Adrenal gland (tissue), 12 donors: ENCODE results near the gene UROD. TPM values are rescaled to one million over a fixed set of nuclear protein-coding genes. Genes with fewer than 3 reads are reported as not detected.
A peak's percentile ranks its signal among the peaks of the same experiment; 100 is the strongest.

Source experiments
- DNase-seq, 7 donors: peaks; one replicate each; pipeline ENCODE4 v3.0.0-alpha.2; 2019 to 2020
- H3K27ac ChIP-seq, 5 donors: fragments of 200-600 bp; sonication (generic) in 4 of 5; 1 replicate in 3 of 5; 2 replicates in 2 of 5; pipeline versions ENCODE4 v1.5.1 to v1.8.0; 2016 to 2020; ENCODE audit warnings: mild to moderate bottlenecking in 1 of 5
- H3K27me3 ChIP-seq: fragments of 200-600 bp; 2 replicates; pipeline ENCODE4 v1.8.0; 2021
- H3K36me3 ChIP-seq, 2 donors: fragments of 200-600 bp; replicated peaks in 1 of 2; 1 replicate in 1 of 2; 2 replicates in 1 of 2; pipeline versions ENCODE4 v1.5.1 to v1.8.0; 2018 to 2022
- H3K4me1 ChIP-seq, 2 donors: fragments of 200-600 bp; replicated peaks in 1 of 2; 1 replicate in 1 of 2; 2 replicates in 1 of 2; pipeline versions ENCODE4 v1.5.1 to v1.8.0; 2018 to 2021
- H3K4me3 ChIP-seq, 4 donors: fragments of 200-600 bp; sonication (generic) in 3 of 4; one replicate each; pipeline ENCODE4 v1.5.1; 2016 to 2018
- H3K9me3 ChIP-seq, 3 donors: fragments of 200-600 bp; sonication (generic) in 1 of 3; replicated peaks in 1 of 3; 1 replicate in 2 of 3; 2 replicates in 1 of 3; pipeline versions ENCODE4 v1.5.1 to v1.8.0; 2016 to 2021
- CTCF ChIP-seq, 6 experiments: fragments of 450-650 bp in 4 of 6; fragments of 200-600 bp in 2 of 6; sonication (generic) in 1 of 6; IDR thresholded peaks; 1 replicate in 5 of 6; 2 replicates in 1 of 6; pipeline versions ENCODE4 v1.5.1 to v1.8.0; 2016 to 2021; ENCODE audit warnings: antibody characterized with exemption in 6 of 6, mild to moderate bottlenecking in 2 of 6, moderate library complexity in 1 of 6
- POLR2A ChIP-seq, 2 donors: fragments of 450-650 bp; IDR thresholded peaks; one replicate each; pipeline ENCODE4 v1.6.1; 2017; ENCODE audit warnings: antibody characterized with exemption in 2 of 2, mild to moderate bottlenecking in 2 of 2, moderate library complexity in 1 of 2
- WGBS, 4 donors: extraction: QIAGEN DNeasy Blood & Tissue Kit in 2 of 4; methylation state at CpG; one replicate each; pipeline versions ENCODE4 v1.1.5 to v1.1.7; 2013 to 2017; 5-methylcytosine and 5-hydroxymethylcytosine counted together
- intact Hi-C, 2 donors: fragments of 100-400 bp; cut with DNase I; formaldehyde crosslinking; loops; one replicate each; pipeline versions ENCODE4 v1.14.1 to v1.15.0; 2022 to 2023
- polyA plus RNA-seq, 3 donors: library from polyadenylated mRNA; stranded (reverse); fragments of 200-250 nt in 2 of 3; fragments of 350-450 nt in 1 of 3; fragmentation: Illumina TruSeq in 1 of 3; extraction: RNeasy Lipid Tissue Mini Kit (QIAGEN cat#74804) in 1 of 3; gene quantifications; one replicate each; pipeline ENCODE4 v1.2.3, GENCODE V29; 2013 to 2014
- total RNA-seq, 9 donors: library from RNA; depleted of rRNA in 4 of 9; stranded (reverse); fragments of >200 nt in 4 of 9; fragments of 120-200 nt in 1 of 9; fragmentation: NEBNext Ultra II Directional in 1 of 9; extraction: Animal tissue kit (Norgen Biotek cat#: 25700) in 1 of 9; gene quantifications; one replicate each; pipeline versions ENCODE4 v1.1.0 to v1.2.4, GENCODE V29; 2013 to 2023
- donor health status: healthy with polysubstance abuse.
- donor health status: Bipolar disorder and iron deficiency.
- donor health status: DM: yes; HTN: yes; CAD: no.
- donor health status: DM: no; HTN: no; CAD: no.
- donor health status: DM: no; HTN: no; CAD: no.
- donor health status: DM: yes; HTN: yes; CAD: no.

UROD gene
- total and polyA plus RNA-seq, 12 donors, result 169 to 380 (median 221) TPM

DNA sequence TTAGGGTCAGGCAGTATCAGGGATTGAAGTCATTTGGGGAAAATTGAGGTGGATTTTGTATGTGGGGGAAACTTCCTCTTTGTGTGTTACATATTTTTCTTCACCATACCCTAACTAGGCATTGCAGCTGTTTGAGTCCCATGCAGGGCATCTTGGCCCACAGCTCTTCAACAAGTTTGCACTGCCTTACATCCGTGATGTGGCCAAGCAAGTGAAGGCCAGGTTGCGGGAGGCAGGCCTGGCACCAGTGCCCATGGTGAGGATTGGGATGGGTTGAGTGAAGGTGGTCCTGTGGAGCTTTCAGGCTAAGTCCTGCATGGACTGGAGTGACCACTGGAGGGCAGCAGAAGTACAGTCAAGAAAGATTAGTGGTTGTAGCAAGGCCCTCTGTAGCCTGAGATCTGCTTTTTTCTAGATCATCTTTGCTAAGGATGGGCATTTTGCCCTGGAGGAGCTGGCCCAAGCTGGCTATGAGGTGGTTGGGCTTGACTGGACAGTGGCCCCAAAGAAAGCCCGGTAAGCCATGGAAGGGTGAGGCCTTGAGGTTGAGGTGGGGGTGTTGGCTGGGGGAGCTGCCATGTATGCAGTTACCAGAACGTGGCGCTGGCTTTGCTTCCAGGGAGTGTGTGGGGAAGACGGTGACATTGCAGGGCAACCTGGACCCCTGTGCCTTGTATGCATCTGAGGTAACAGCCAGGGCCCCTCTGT lies 2.4 kb downstream of the UROD start:
- H3K27ac ChIP-seq, result peak overlapping the region in 3 of 5 donors; percentile 28 to 70 (median 64)
- no peaks in the 10 kb centered on the region for H3K27me3 ChIP-seq
- H3K4me3 ChIP-seq, result no peak overlapping the region
- peak; percentile 85 to 96 (median 91) for DNase-seq
- peaks cover 0 to 13% of the 10 kb centered on the region in 2 donors for H3K36me3 ChIP-seq
- no peaks in the 10 kb centered on the region for H3K9me3 ChIP-seq
- TF ChIP-seq POLR2A (IDR thresholded peaks at IDR 0.05) (peak in 1 of 2 donors; percentile 20), CTCF (IDR thresholded peaks at IDR 0.05) (peak; percentile 88 to 97 (median 92))
- H3K4me1 ChIP-seq, result peaks cover 38 to 44% of the 10 kb centered on the region in 2 donors
- 18 to 25% (median 24%) methylated on average over 5 to 6 of the region's 6 CpGs for WGBS, 4 donors
- intact Hi-C loops, result loop anchor here (5.0 to 10.0 kb wide), 2 partner anchors 283 to 480 kb away; partner anchors contain the start of gene TESK2 (in 1 of the 2)

DNA sequence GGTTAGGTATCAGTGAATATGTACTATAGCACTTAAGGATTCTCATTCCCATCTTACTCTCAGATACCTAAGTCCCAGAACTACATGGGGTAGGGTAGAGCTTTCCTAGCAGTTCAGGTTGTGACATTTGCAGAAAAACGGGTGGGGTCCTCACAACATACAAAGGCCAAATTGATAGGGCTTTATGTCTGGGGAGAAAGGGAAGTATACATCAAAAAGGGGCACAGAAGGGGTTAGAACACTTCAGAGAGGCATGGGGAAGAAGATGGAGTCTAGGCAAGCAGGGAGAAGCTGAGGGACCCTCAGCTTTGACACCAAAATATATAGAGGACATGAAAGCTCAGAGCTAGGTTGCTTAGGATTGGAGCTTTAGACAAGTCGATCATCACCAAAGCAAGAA lies 3.6 kb downstream of the UROD start:
- Histone ChIP-seq H3K9me3 (no peaks in the 10 kb centered on the region), H3K36me3 (peaks cover 0 to 10% of the 10 kb centered on the region in 2 donors), H3K27ac (no peak overlapping the region), H3K4me1 (peaks cover 28 to 33% of the 10 kb centered on the region in 2 donors), H3K27me3 (no peaks in the 10 kb centered on the region), H3K4me3 (no peak overlapping the region)
- intact Hi-C loops, result loop anchor here (5.0 to 10.0 kb wide), 2 partner anchors 282 to 479 kb away; partner anchors contain the start of gene TESK2 (in 1 of the 2)
- DNase-seq, result peak in 1 of 7 donors; percentile 6
- no peak for TF ChIP-seq POLR2A (IDR thresholded peaks at IDR 0.05)
- no peak for TF ChIP-seq CTCF (IDR thresholded peaks at IDR 0.05)
- WGBS, 4 donors, result 66 to 79% (median 73%) methylated on average over 2 of the region's 2 CpGs

- H3K9me3 ChIP-seq, result no peaks in the 10 kb centered on the region
- peaks cover 0 to 10% of the 10 kb centered on the region in 2 donors for H3K36me3 ChIP-seq
- H3K4me1 ChIP-seq, result peaks cover 28 to 33% of the 10 kb centered on the region in 2 donors
- 73 to 88% (median 83%) methylated on average over 2 of the region's 2 CpGs for WGBS, 4 donors
- H3K27ac ChIP-seq, result no peak overlapping the region
- intact Hi-C loops, result loop anchor here (5.0 to 10.0 kb wide), 2 partner anchors 281 to 479 kb away; partner anchors contain the start of gene TESK2 (in 1 of the 2)
- peak in 1 of 7 donors; percentile 7 for DNase-seq
- no peaks in the 10 kb centered on the region for H3K27me3 ChIP-seq
- H3K4me3 ChIP-seq, result no peak overlapping the region
- no peak for TF ChIP-seq POLR2A (IDR thresholded peaks at IDR 0.05)
- TF ChIP-seq CTCF (IDR thresholded peaks at IDR 0.05), result no peak
Measured at GRCh38 chr1:45016090-45016697, 4.1 kb downstream of the UROD start.

DNA sequence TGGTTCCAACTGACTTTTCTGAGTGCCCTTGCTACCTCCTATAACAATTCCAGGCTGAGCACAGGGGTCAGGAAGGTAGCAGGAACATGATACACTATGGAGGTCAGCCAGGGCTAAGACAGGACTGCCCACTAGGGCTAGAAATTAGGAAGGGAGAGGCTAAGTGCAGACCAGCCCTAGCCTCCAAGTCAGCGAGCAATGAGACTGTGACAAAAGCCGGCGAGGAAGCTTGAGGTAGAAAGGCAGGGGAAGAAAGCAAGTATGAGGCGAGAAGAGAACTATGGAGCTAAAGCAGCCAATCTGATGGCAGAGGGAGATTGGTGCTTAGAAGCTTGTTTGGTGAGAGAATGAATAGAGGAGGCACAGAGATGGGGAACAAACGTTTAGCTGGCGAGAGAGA lies 4.7 kb downstream of the UROD start:
- H3K9me3 ChIP-seq, result no peaks in the 10 kb centered on the region
- DNase-seq, result peak in 1 of 7 donors; percentile 8
- intact Hi-C loops, result loop anchor here (5.0 to 10.0 kb wide), 2 partner anchors 281 to 478 kb away; partner anchors contain the start of gene TESK2 (in 1 of the 2)
- peaks cover 22 to 27% of the 10 kb centered on the region in 2 donors for H3K4me1 ChIP-seq
- H3K27me3 ChIP-seq, result no peaks in the 10 kb centered on the region
- no peak overlapping the region for H3K4me3 ChIP-seq
- H3K36me3 ChIP-seq, result peaks cover 0 to 10% of the 10 kb centered on the region in 2 donors
- WGBS, 4 donors, result 73 to 83% (median 76%) methylated on average over 6 of the region's 6 CpGs
- no peak overlapping the region for H3K27ac ChIP-seq
- TF ChIP-seq CTCF (IDR thresholded peaks at IDR 0.05), result no peak
- TF ChIP-seq POLR2A (IDR thresholded peaks at IDR 0.05), result no peak
